CD8-positive, alpha-beta memory T cell (primary cell): ENCODE data around the gene ZMIZ1. TPM values are rescaled to one million over a fixed set of nuclear protein-coding genes. Genes with fewer than 3 reads are reported as not detected.
A peak's percentile ranks its signal among the peaks of the same experiment; 100 is the strongest.

Source experiments
- CTCF ChIA-PET: fragments of 350-600 bp; sonication (Branson Sonifier 250); formaldehyde crosslinking; loops from one replicate; lab custom pipeline; 2021; ENCODE audit warnings: antibody characterized with exemption; lab: Charles Lee
- POLR2A ChIA-PET: fragments of 350-600 bp; sonication (Branson Sonifier 250); formaldehyde crosslinking; loops from one replicate; lab custom pipeline; 2021; ENCODE audit warnings: antibody characterized with exemption; lab: Charles Lee
- DNase-seq, 5 donors: peaks; one replicate each; pipeline versions ENCODE4 v3.0.0 to v3.0.0-alpha.2; 2020 to 2022; ENCODE audit warnings: mixed read lengths in 1 of 5
- H3K27ac ChIP-seq: one replicate; pipeline ENCODE4 v1.7.0; 2013; ENCODE audit warnings: low read depth, mild to moderate bottlenecking, low read length, moderate library complexity
- H3K27me3 ChIP-seq: 2 replicates; pipeline ENCODE4 v1.7.0; 2013; ENCODE audit warnings: low read length, mild to moderate bottlenecking; ENCODE audit not compliant: insufficient read depth, poor library complexity, severe bottlenecking
- H3K36me3 ChIP-seq: 2 replicates; pipeline ENCODE4 v1.7.0; 2013; ENCODE audit warnings: mild to moderate bottlenecking, low read length, moderate library complexity; ENCODE audit not compliant: insufficient read depth
- H3K4me1 ChIP-seq: 2 replicates; pipeline ENCODE4 v1.7.0; 2013; ENCODE audit warnings: mild to moderate bottlenecking, low read length, moderate library complexity; ENCODE audit not compliant: insufficient read depth
- H3K4me3 ChIP-seq: 2 replicates; pipeline ENCODE4 v1.7.0; 2013; ENCODE audit warnings: mild to moderate bottlenecking, low read length
- H3K9me3 ChIP-seq: 2 replicates; pipeline ENCODE4 v1.7.0; 2013; ENCODE audit warnings: mild to moderate bottlenecking, low read length
- H3K27ac Mint-ChIP-seq, 8 donors: one replicate each; pipeline ENCODE4 v1.8.0; 2020 to 2021; ENCODE audit warnings: mixed read lengths in 8 of 8, mild to moderate bottlenecking in 6 of 8, inconsistent platforms in 3 of 8, moderate library complexity in 3 of 8
- H3K27me3 Mint-ChIP-seq, 2 donors: one replicate each; pipeline ENCODE4 v1.8.0; 2020 to 2021; ENCODE audit warnings: mixed read lengths in 2 of 2, mild to moderate bottlenecking in 1 of 2, moderate library complexity in 1 of 2
- H3K36me3 Mint-ChIP-seq, 3 donors: one replicate each; pipeline ENCODE4 v1.8.0; 2020 to 2021; ENCODE audit warnings: mixed read lengths in 3 of 3, inconsistent platforms in 1 of 3, mild to moderate bottlenecking in 1 of 3
- H3K4me1 Mint-ChIP-seq, 3 donors: one replicate each; pipeline ENCODE4 v1.8.0; 2020 to 2021; ENCODE audit warnings: mixed read lengths in 3 of 3, inconsistent platforms in 1 of 3, mild to moderate bottlenecking in 1 of 3
- H3K4me3 Mint-ChIP-seq, 7 donors: one replicate each; pipeline ENCODE4 v1.8.0; 2020 to 2021; ENCODE audit warnings: mixed read lengths in 7 of 7, mild to moderate bottlenecking in 6 of 7, moderate library complexity in 4 of 7, inconsistent platforms in 2 of 7
- H3K9me3 Mint-ChIP-seq, 5 donors: one replicate each; pipeline ENCODE4 v1.8.0; 2020 to 2022; ENCODE audit warnings: mixed read lengths in 5 of 5, mild to moderate bottlenecking in 3 of 5, moderate library complexity in 2 of 5, inconsistent platforms in 1 of 5
- polyA plus RNA-seq: library from polyadenylated mRNA; unstranded; fragments of 300-500 nt; fragmentation: Illumina TruSeq; gene quantifications from one replicate; pipeline ENCODE4 v1.2.3, GENCODE V29; 2021
- total RNA-seq, 2 experiments: library from RNA; stranded (reverse); gene quantifications; one replicate each; pipeline ENCODE4 v1.2.3, GENCODE V29; 2021

ZMIZ1 gene
- total and polyA plus RNA-seq, 3 experiments from 2014 or later, result 8.0 to 36.3 (median 34.7) TPM

DNA sequence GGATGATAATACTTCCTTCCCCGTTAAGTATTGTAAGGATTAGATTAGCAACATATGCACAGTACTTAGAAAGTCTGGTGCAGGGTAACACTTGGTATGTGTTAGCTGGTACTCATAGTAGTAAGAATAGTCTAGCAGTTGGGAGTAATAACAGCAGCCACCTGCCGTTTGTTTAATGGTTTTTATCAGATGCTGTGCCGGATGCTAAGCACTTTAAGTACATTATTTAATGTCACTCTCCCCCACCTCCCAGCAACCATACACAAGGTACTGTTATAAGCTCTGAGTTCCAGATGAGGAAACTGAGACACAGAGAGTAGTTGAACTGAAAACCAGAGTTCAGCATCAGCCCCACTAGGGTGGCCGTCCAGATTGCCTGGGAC is 60.1 kb downstream of the ZMIZ1 start:
- Mint-ChIP-seq H3K9me3 (no peaks in the 10 kb centered on the region), H3K4me3 (no peak overlapping the region), H3K27me3 (no peaks in the 10 kb centered on the region), H3K27ac (no peak overlapping the region), H3K4me1 (peaks cover 8 to 11% (median 10%) of the 10 kb centered on the region in 3 donors), H3K36me3 (peaks cover 0 to 8% (median 4%) of the 10 kb centered on the region in 3 donors)
- Histone ChIP-seq H3K9me3 (no peaks in the 10 kb centered on the region), H3K4me3 (no peak overlapping the region), H3K4me1 (peaks cover 6% of the 10 kb centered on the region), H3K36me3 (no peaks in the 10 kb centered on the region), H3K27ac (no peak overlapping the region), H3K27me3 (no peaks in the 10 kb centered on the region)
- ChIA-PET POLR2A (no interaction called here), CTCF (no interaction called here)
- no peak for DNase-seq

GRCh38 chr10:79129361-79129997 is 60.7 kb downstream of the ZMIZ1 start:
- Histone ChIP-seq H3K4me1 (peaks cover 6% of the 10 kb centered on the region), H3K4me3 (no peak overlapping the region), H3K27ac (no peak overlapping the region), H3K27me3 (no peaks in the 10 kb centered on the region), H3K9me3 (no peaks in the 10 kb centered on the region), H3K36me3 (no peaks in the 10 kb centered on the region)
- ChIA-PET CTCF (no interaction called here), POLR2A (no interaction called here)
- Mint-ChIP-seq H3K4me1 (peaks cover 8 to 11% (median 10%) of the 10 kb centered on the region in 3 donors), H3K36me3 (peaks cover 0 to 5% (median 2%) of the 10 kb centered on the region in 3 donors), H3K27ac (no peak overlapping the region), H3K4me3 (no peak overlapping the region), H3K9me3 (no peaks in the 10 kb centered on the region), H3K27me3 (no peaks in the 10 kb centered on the region)
- DNase-seq, result no peak

DNA sequence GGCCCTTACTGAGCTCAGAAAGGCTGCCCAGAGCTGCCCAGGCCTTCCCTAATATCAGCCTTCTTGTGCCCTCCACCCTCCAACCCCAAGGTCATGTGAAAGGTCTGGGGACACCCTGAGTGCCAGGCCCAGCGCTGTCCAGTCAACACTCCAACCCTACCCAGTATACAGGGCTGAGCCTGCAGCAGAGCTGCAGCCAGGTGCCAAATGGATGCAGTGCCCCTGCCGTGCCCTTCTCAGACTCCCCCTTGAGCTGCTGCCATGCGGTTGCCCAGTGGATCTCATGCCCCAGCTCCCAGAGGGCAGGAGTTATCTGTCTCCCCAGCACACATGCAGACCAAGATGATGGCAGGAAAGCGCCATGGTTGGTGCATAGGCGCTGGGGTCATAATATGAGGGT is 61.5 kb downstream of the ZMIZ1 start:
- H3K27me3 ChIP-seq, result no peaks in the 10 kb centered on the region
- no peak overlapping the region for H3K4me3 ChIP-seq
- H3K4me3 Mint-ChIP-seq, result no peak overlapping the region
- no peaks in the 10 kb centered on the region for H3K36me3 ChIP-seq
- ChIA-PET CTCF (interaction anchor here (0.5 to 1.3 kb wide), 2 partner anchors 32 to 929 kb away, joined by 3 read pairs; no protein-coding TSS in a partner anchor), POLR2A (no interaction called here)
- no peaks in the 10 kb centered on the region for H3K27me3 Mint-ChIP-seq
- peaks cover 9% of the 10 kb centered on the region for H3K4me1 ChIP-seq
- no peaks in the 10 kb centered on the region for H3K9me3 Mint-ChIP-seq
- peaks cover 0 to 3% (median 0%) of the 10 kb centered on the region in 3 donors for H3K36me3 Mint-ChIP-seq
- no peak overlapping the region for H3K27ac ChIP-seq
- no peaks in the 10 kb centered on the region for H3K9me3 ChIP-seq
- no peak for DNase-seq
- peaks cover 7 to 13% (median 11%) of the 10 kb centered on the region in 3 donors for H3K4me1 Mint-ChIP-seq
- peak overlapping the region in 3 of 8 donors; percentile 25 to 85 (median 72) for H3K27ac Mint-ChIP-seq

DNA sequence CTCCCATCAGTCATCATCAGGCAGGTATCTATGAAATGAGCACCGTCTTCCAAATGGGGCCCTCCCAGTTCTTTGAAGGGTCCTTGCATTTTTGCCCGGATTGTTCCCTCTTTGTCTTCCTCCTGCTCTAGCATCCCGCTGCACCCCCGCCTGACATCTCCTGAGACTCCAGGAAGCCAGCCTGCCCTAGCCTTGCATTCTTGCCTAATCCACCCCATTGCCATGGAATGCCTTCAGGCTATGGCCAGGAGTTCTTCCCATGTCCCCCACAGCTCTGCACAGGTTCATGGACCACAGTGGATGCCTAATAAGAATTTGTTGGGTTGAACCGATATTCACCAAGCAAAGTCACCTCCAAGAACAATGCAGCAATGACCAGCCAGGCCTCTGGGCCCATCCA is 62.1 kb downstream of the ZMIZ1 start:
- Mint-ChIP-seq H3K36me3 (peaks cover 0 to 3% (median 0%) of the 10 kb centered on the region in 3 donors), H3K9me3 (no peaks in the 10 kb centered on the region), H3K27ac (peak overlapping the region in 3 of 8 donors; percentile 12 to 85 (median 19)), H3K4me1 (peaks cover 9 to 19% (median 15%) of the 10 kb centered on the region in 3 donors), H3K4me3 (no peak overlapping the region), H3K27me3 (no peaks in the 10 kb centered on the region)
- no peak overlapping the region for H3K4me3 ChIP-seq
- no peak overlapping the region for H3K27ac ChIP-seq
- ChIA-PET CTCF (interaction anchor here (0.5 to 1.3 kb wide), 2 partner anchors 33 to 928 kb away, joined by 3 read pairs; no protein-coding TSS in a partner anchor), POLR2A (no interaction called here)
- no peaks in the 10 kb centered on the region for H3K36me3 ChIP-seq
- H3K9me3 ChIP-seq, result no peaks in the 10 kb centered on the region
- peaks cover 15% of the 10 kb centered on the region for H3K4me1 ChIP-seq
- no peak for DNase-seq
- no peaks in the 10 kb centered on the region for H3K27me3 ChIP-seq

GRCh38 chr10:79131836-79132631 is 63.3 kb downstream of the ZMIZ1 start:
- no peaks in the 10 kb centered on the region for H3K9me3 ChIP-seq
- DNase-seq, result no peak
- no peaks in the 10 kb centered on the region for H3K9me3 Mint-ChIP-seq
- no peaks in the 10 kb centered on the region for H3K27me3 ChIP-seq
- no peaks in the 10 kb centered on the region for H3K36me3 ChIP-seq
- peaks cover 0 to 3% (median 0%) of the 10 kb centered on the region in 3 donors for H3K36me3 Mint-ChIP-seq
- ChIA-PET POLR2A (no interaction called here), CTCF (interaction anchor here (0.9 kb wide), 1 partner anchor 63 kb away, joined by 3 read pairs; no protein-coding TSS in a partner anchor)
- H3K27me3 Mint-ChIP-seq, result no peaks in the 10 kb centered on the region
- H3K4me3 ChIP-seq, result no peak overlapping the region
- H3K27ac ChIP-seq, result peak overlapping the region; percentile 24
- H3K4me3 Mint-ChIP-seq, result no peak overlapping the region
- H3K27ac Mint-ChIP-seq, result peak overlapping the region in 2 of 8 donors; percentile 33 to 45
- peaks cover 20 to 30% (median 26%) of the 10 kb centered on the region in 3 donors for H3K4me1 Mint-ChIP-seq
- peaks cover 27% of the 10 kb centered on the region for H3K4me1 ChIP-seq

DNA sequence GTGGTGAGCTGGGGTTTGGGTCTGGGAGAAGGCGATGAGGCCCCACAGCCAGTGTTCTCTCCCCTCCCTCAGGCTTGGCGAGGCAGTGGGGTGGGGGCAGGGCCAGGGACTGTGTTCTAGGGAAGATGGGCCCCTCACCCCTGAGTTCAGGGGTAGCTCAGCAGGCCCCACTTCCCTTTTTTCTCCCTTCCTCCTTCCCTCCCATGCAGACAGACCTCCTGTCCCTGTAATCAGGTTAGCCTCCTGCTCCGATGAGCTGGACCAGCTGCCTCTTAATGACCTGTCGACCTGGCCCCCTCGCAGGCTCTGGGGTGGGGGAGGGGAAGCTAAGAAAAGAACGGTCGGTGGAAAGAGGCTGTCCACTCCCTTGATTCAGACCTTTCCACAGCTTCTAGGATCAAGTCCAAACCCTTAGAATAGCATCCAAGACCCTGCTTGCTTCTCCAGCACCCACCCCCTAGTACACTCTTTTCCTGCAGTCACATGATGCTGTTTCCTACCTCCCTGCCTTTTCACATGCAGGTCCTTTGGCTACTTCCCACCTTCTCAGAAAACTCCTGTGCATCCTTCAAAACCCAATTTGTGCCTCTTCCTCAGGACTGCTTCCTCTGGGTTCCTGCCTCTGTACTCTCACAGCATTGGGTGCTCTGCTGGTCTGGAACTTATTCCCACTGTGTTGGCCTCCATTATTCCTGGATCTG is 64.1 kb downstream of the ZMIZ1 start:
- Mint-ChIP-seq H3K27me3 (no peaks in the 10 kb centered on the region), H3K36me3 (peaks cover 0 to 3% (median 0%) of the 10 kb centered on the region in 3 donors), H3K27ac (peak overlapping the region in 3 of 8 donors; percentile 38 to 78 (median 55)), H3K4me1 (peaks cover 28 to 38% (median 34%) of the 10 kb centered on the region in 3 donors), H3K4me3 (no peak overlapping the region), H3K9me3 (no peaks in the 10 kb centered on the region)
- peaks cover 35% of the 10 kb centered on the region for H3K4me1 ChIP-seq
- H3K36me3 ChIP-seq, result no peaks in the 10 kb centered on the region
- no peaks in the 10 kb centered on the region for H3K27me3 ChIP-seq
- POLR2A ChIA-PET, result no interaction called here
- CTCF ChIA-PET, result no interaction called here
- DNase-seq, result no peak
- H3K27ac ChIP-seq, result peak overlapping the region; percentile 24
- H3K9me3 ChIP-seq, result no peaks in the 10 kb centered on the region
- H3K4me3 ChIP-seq, result no peak overlapping the region

DNA sequence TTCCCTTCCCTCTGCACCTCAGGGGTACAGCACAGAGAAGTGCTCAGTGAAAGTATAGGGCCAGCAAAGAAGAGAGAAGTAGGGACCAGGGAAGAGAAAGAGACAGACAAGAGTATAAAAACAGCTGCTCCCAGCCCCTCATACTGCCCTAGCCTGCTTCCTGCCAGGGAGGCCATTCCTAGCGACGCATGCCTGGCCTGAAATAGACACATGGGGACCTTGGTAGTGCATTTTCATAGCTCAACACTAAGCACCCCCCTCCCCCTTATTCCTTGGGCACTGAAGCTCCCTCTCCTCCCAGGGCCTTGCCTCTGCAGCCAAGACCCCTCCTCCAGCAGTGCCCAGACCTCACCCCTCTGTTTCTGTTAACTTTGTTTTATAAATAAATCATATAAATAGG is 64.7 kb downstream of the ZMIZ1 start:
- Histone ChIP-seq H3K27ac (no peak overlapping the region), H3K27me3 (no peaks in the 10 kb centered on the region)
- POLR2A ChIA-PET, result no interaction called here

More for the DNA sequence above, 64.7 kb downstream of the ZMIZ1 start:
- peaks cover 0 to 3% (median 0%) of the 10 kb centered on the region in 3 donors for H3K36me3 Mint-ChIP-seq
- Histone ChIP-seq H3K36me3 (no peaks in the 10 kb centered on the region), H3K4me1 (peaks cover 41% of the 10 kb centered on the region), H3K9me3 (no peaks in the 10 kb centered on the region), H3K4me3 (no peak overlapping the region)
- peaks cover 0 to under 1% of the 10 kb centered on the region in 2 donors for H3K27me3 Mint-ChIP-seq
- no peak overlapping the region for H3K4me3 Mint-ChIP-seq
- DNase-seq, result no peak
- peaks cover 34 to 44% (median 37%) of the 10 kb centered on the region in 3 donors for H3K4me1 Mint-ChIP-seq
- CTCF ChIA-PET, result interaction anchor here (0.8 to 0.9 kb wide), 2 partner anchors 24 to 62 kb away, joined by 3 to 4 read pairs; no protein-coding TSS in a partner anchor
- no peaks in the 10 kb centered on the region for H3K9me3 Mint-ChIP-seq
- H3K27ac Mint-ChIP-seq, result peak overlapping the region in 3 of 8 donors; percentile 38 to 78 (median 55)
